Cortex of kidney (tissue), 1 donor: Measurements from ENCODE around the gene MYCBP2.

Source experiments
- DNase-seq: peaks from one replicate; lab custom pipeline; 2025; lab: John Stamatoyannopoulos, UW

MYCBP2 gene

DNA sequence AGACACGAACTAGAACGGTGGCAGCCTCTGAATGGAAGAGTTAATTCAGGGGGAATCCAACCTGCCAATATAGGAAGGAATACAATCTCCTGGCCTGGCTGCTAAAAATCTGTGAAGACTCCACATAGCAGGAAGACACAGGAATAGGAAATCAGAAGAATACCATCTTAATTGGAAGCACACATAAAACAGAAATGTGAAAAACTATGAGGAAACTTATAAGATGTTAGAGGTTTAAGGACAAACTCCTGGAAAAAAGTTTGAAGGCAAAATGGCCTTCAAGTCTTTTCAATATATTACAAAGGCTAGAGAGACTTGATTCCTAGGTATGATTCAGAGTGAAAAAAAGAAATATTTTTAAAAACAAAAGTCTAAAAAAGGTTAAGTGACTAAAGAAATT is 221.8 kb downstream of the MYCBP2 start:
- no peak for DNase-seq

GRCh38 chr13:77099415-77099814 is 227.5 kb downstream of the MYCBP2 start:
- DNase-seq: no peak

GRCh38 chr13:77095288-77095687 is 231.6 kb downstream of the MYCBP2 start:
- no peak for DNase-seq

DNA sequence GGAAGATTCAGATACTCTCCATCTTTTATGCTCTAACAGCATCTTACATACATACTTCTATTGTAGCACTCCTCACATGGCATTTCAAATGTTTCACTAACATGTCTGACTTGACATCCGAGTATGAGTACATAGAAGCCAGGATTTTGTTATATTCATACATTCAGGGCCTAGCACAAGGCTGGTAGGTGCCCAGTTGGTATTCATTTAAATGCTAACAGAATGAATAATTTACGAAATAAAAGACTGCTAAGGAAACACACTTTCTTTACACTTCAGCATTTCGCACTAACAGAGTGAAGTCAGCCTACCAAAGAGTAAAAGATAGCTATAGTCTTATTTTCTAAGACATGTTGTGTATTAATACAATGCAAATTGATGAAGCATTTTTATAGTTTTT is 232.1 kb downstream of the MYCBP2 start:
- no peak for DNase-seq

- DNase-seq: no peak
Observed at GRCh38 chr13:77093735-77094134, 233.2 kb downstream of the MYCBP2 start.

GRCh38 chr13:77084755-77085154 is 242.1 kb downstream of the MYCBP2 start:
- no peak for DNase-seq

- no peak for DNase-seq
Observed at GRCh38 chr13:77079902-77080413, 246.9 kb downstream of the MYCBP2 start.

GRCh38 chr13:77067519-77067918 is 259.4 kb downstream of the MYCBP2 start:
- DNase-seq: no peak

DNA sequence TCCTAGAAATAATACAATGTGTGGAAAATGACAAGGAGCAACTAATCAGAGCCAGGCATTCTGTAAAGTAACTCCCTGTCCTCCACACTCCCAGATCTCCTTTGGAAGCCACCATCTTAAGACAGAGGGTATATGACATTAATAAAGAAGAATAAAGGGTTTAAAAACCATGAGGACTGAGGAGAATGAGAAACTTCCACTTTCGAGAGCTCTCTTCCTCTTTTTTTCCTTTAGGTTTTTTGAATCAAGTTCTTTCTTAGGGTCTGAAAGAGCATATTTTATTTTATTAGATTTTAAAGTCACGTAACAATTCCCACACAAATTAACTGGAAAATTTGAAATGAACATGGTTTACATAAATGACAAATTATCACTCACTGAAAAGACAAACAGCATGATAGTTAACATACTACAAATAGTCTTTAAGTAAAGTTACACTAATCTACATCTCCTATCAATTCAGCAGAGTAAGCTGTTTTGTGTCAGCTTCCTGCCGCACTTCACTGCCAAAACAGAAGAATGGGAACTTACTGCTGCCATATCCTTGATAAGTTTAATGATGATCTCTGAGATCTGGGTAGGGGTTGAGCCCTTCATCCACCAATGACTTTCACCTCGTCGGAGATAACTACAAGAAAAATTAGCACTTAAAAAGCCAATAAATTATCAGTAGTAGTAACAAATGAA is 261.3 kb downstream of the MYCBP2 start:
- DNase-seq: no peak

DNA sequence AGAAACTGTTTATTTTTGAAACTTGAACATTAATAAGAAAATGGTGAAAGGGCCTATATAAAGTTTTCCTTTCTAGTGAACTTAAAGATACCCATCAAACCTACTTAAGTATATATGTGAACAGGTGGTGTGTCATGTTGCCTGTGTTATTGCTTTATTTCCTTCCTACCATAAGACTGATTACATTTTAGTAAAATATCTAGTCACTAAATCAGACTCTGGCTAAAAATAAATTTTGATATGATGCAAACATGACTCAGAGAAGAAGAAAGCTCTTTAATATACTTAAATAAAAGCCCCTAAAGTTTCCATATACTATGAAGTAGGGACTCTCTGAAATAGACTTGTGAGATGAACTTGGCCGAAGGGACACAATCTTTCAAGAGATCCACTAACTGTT is 264.8 kb downstream of the MYCBP2 start:
- DNase-seq: no peak

DNA sequence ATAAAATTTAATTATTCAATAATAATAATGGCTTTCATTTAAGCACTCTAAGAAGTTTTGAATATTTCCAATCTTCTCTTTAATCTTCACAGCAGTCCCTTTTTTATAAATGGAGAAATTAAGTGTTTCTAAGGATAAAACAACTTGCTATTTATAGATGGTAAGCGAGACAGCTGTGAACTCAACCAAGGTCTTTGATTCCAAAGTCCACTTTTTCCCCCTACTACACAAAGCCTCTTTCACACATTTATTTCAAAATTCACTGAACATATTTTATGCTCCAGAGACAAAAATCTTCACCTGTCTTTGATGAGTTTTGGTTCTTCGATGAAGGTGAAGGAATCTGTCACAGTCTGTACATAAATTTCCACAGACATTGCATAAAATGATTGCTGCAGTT is 265.5 kb downstream of the MYCBP2 start:
- DNase-seq: no peak

DNA sequence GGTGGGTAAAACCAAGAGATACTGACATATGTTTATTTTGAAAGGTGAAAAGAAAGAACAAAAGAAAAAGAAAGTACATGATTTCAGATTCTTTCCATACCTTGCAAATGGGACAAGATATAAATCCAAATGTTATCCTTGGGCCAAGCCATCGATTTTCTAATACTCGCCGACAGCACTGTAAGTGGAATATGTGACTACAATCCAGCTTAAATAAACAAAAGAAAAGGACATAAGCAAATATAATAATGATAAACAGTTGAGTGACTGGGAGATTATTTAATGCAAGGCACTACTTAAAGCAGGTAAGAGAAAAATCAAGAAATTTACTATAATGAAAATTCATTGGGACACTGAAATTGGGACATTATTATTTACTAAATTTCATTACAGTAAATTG is 270.0 kb downstream of the MYCBP2 start:
- DNase-seq: no peak

DNA sequence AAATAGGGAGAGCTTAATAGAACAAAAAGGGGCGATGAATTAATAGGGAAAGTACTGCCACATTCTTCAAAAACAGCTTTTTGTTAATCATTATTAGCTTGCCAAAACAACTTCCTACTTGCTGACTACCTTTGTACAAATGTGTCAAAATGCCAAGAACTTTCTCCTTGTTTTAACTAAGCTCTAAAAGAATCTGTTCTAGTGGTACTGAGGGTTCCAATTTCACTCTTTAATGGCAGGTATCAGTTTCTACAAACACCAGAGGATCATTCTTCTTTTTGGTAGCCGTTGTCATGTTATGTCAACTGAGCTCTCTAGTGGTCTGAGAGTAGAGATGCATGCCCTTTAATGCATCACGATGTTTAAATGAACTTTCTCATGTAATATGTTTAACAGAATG is 270.5 kb downstream of the MYCBP2 start:
- no peak for DNase-seq

GRCh38 chr13:77055158-77055557 is 271.7 kb downstream of the MYCBP2 start:
- no peak for DNase-seq

DNA sequence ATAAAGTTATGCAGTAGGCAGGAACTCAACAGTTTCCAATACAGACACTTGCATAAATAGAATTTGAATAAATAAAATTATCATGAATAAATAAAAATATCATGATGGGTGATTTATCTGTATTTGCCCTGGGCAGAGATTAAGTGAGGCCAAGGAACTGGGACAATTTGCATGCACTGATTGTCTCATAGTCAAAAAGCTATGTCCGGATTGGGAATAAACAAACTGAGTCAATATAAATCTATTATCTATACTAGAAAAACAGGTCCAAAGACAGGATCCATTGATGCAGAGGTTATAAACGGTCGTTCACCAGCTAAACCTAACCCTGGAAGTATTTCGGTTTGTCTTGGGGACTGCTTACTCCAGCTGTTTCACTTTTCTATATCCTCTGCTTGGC is 273.7 kb downstream of the MYCBP2 start:
- DNase-seq: no peak

- no peak for DNase-seq
Observed at GRCh38 chr13:77048681-77049080, 278.2 kb downstream of the MYCBP2 start.

DNA sequence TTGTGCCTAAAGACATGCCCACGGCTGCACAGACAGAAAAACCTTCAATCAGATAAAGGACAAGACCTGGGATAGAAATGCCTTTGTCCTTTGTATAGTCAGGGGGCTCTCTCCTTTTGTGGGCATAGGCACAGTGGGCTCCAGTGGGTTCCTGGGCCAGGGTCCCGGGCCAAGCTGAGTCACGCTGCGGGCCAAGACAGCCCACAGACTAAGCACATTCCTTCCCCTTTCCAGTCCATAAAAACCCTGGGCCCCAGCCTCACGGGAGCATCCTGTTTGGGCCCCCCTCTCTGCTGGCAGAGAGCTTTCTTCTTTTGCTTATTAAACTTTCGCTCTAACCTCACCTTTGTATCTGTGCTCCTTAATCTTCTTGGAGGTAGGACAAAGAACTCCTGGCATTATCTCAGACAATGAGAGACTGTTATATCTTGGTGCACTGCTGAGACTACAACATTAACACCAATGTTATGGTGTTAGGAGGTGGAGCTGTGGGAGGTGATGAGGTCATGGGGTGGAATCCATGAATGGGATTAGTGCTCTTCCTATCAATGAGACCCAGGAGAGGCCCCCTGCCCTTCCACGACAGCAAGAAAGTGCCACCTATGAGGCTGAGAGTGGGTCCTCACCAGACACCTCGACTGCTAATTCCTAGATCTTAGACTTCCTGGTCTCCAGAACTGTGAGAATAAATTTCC is 279.1 kb downstream of the MYCBP2 start:
- DNase-seq: no peak

DNA sequence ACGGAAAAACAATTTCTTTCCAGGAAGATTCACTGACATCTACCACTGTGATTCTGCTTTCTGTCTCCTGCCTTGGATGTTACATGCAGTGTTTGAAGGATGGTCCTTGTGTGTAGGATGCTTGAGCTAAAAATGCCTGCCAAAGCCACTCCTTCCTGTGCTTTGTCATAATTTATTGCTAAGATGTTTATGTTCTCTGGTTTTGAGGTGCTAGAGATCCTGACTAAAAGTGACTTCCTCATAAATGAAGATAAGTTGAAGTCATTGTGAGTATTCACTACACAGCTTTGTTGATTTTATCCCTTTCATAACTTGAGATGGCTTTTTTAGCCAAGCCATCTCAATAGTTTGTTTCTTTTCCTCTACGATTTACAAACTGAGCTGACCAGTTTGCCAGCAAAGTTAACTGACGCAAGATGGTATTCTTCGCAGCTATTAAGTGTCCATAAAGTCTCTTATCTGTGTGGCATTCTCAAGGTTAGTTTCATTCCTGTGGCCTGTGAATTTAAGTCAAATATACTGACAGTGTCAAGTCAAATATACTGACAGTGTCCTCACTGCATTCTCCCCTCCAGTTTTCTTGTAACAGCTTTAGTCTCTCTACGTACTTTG is 284.2 kb downstream of the MYCBP2 start:
- DNase-seq: no peak

GRCh38 chr13:77040835-77041234 is 286.1 kb downstream of the MYCBP2 start:
- no peak for DNase-seq

DNA sequence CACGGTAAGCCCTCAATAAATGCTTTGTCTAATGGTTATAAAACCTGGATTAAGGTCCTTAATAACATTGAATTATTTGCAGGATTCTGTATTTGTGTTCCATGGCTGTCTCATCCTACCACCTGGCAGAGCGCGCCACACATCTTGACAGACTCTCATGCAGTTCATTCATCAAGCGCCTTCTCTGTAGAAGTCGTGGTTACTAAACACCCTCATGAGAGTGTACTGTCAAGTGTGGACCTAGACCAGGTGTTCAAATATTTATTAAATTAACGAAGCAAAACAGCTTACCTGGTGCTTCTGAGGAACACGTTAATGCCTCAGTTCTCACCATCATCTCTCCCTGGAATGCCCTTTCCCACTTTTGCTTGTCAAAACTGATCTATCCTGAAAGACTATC is 286.8 kb downstream of the MYCBP2 start:
- no peak for DNase-seq

- no peak for DNase-seq
Observed at GRCh38 chr13:77038907-77039480, 287.9 kb downstream of the MYCBP2 start.

DNA sequence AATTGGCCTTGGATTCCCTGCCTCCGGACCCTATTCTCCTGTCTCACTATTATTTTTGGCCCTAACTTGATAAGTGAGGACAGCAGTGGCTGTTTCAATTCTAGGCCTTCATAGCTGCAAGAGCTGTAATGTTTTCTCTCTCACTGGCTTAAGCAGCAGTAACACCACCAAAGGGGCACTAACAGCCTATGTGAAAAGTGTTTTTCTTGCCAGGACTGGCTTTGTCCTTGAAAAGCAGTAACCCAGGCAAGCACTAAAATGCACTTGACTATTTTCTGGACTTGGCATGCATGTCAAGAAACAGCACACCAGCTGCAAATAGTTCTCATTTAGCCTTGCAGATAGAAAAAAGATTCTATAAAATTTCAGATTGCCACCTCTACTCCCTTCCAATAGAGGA is 290.6 kb downstream of the MYCBP2 start:
- DNase-seq: no peak

GRCh38 chr13:77034881-77035280 is 292.0 kb downstream of the MYCBP2 start:
- DNase-seq: no peak
